ENCODE measurements around the gene KDM4C. TPM values are rescaled to one million over a fixed set of nuclear protein-coding genes. Genes with fewer than 3 reads are reported as not detected.

KDM4C gene
- total RNA-seq, 4 donors from 2014 or later: 52.1 to 83.6 (median 65.5) TPM

DNA sequence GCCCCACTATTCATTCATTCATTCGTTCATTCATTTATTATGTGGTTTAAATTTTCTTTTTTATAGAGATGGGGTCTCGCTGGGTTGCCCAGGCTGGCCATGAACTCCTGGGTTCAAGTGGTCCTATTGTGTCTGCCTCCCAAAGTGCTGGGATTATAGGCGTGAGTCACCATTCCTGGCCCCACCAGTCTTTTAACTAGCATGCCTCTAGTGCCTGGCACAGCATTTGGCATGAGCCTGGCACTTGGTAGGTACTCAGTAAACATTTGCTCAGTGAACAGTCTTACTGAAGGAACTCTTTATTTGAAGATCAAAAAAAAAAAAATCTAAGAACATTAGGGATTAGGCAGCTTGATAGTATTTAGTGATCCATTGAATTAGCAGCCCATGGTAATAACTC lies 98.1 kb downstream of the KDM4C start:
- intact Hi-C loops (cut with DNase I): no loop called here
- TF ChIP-seq CTCF (IDR thresholded peaks at IDR 0.05): no peak
- no peak for TF ChIP-seq POLR2A (IDR thresholded peaks at IDR 0.05)
- no peak overlapping the region for H3K27ac ChIP-seq
- no peak overlapping the region for H3K4me3 ChIP-seq (replicated peaks in 1 of 3)
- no peaks in the 10 kb centered on the region for H3K9me3 ChIP-seq
- H3K4me1 ChIP-seq: no peaks in the 10 kb centered on the region
- H3K27me3 ChIP-seq: no peaks in the 10 kb centered on the region
- WGBS, 2 donors: 92 to 95% methylated on average over 3 of the region's 3 CpGs
- no peak for DNase-seq
- H3K36me3 ChIP-seq: no peaks in the 10 kb centered on the region

- Histone ChIP-seq H3K36me3 (no peaks in the 10 kb centered on the region), H3K9me3 (no peaks in the 10 kb centered on the region), H3K4me1 (no peaks in the 10 kb centered on the region), H3K27ac (no peak overlapping the region), H3K27me3 (no peaks in the 10 kb centered on the region), H3K4me3 (replicated peaks in 1 of 3) (no peak overlapping the region)
- no peak for TF ChIP-seq CTCF (IDR thresholded peaks at IDR 0.05)
- TF ChIP-seq POLR2A (IDR thresholded peaks at IDR 0.05): no peak
- no peak for DNase-seq
- 94 to 98% methylated on average over 1 of the region's 1 CpG for WGBS, 2 donors
- intact Hi-C loops (cut with DNase I): no loop called here
Measured at GRCh38 chr9:6864102-6864501, 106.3 kb downstream of the KDM4C start.

DNA sequence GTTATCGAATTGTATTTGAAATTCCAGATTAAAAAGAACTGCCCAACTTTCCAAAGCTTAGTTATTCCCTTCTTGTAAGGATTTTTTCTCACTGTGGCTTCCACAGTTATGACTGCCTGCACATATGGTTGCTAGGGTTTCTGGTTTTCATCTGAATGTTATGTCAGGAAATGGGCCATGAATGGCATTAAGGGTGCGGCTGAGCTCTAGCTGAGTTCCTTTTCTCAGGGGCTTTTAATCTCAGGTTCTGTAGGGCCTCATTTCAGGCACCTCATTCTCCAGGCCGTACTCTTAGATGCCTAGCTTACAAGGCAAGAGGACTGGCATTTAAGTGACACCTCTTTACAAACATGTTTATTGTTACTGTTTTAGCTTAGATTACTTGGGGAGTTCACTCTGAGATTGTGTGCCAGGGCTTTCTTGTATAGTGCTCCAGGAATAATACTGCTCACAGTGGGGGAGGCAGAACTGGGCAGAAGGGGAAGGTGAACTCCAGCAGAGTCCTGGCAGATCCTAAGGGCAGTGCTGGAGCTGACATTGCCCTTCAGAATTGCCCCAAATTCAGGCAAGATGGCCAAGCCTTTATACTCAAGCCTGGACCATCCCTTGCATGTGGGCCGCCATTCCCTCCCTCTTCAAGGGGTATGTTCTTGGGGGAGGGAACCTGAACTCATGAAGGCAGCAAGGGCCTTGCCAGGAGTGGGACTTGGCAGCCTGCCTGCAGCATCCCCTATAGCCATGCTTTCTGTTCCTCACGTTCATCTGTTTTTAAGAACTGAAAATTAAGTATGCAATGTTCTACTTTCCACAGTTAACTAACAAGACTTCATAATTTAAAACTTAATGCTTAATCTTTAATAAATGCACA lies 111.5 kb downstream of the KDM4C start:
- intact Hi-C loops (cut with DNase I): no loop called here
- H3K27ac ChIP-seq: no peak overlapping the region

GRCh38 chr9:6870149-6870548 lies 112.4 kb downstream of the KDM4C start:
- Histone ChIP-seq H3K27ac (no peak overlapping the region), H3K36me3 (no peaks in the 10 kb centered on the region), H3K27me3 (no peaks in the 10 kb centered on the region), H3K9me3 (no peaks in the 10 kb centered on the region), H3K4me1 (peaks cover 3 to 7% of the 10 kb centered on the region in 2 donors), H3K4me3 (replicated peaks in 1 of 3) (no peak overlapping the region)
- no peak for TF ChIP-seq CTCF (IDR thresholded peaks at IDR 0.05)
- no peak for TF ChIP-seq POLR2A (IDR thresholded peaks at IDR 0.05)
- DNase-seq: no peak
- 98 to 100% methylated on average over 1 of the region's 1 CpG for WGBS, 2 donors
- intact Hi-C loops (cut with DNase I): no loop called here

More for the DNA sequence above, 111.5 kb downstream of the KDM4C start:
- DNase-seq: no peak
- H3K4me1 ChIP-seq: peaks cover 3 to 7% of the 10 kb centered on the region in 2 donors
- H3K9me3 ChIP-seq: no peaks in the 10 kb centered on the region
- TF ChIP-seq CTCF (IDR thresholded peaks at IDR 0.05) (no peak), POLR2A (IDR thresholded peaks at IDR 0.05) (no peak)
- no peaks in the 10 kb centered on the region for H3K36me3 ChIP-seq
- H3K4me3 ChIP-seq (replicated peaks in 1 of 3): no peak overlapping the region
- 89 to 94% methylated on average over 5 of the region's 5 CpGs for WGBS, 2 donors
- no peaks in the 10 kb centered on the region for H3K27me3 ChIP-seq

Measured in thyroid gland (tissue), 4 donors.